HG03066 (cell line): ENCODE measurements around the gene MYRIP.
"Not testable (repeated sequence)": the region's sequence is repeated elsewhere in the genome, so short reads cannot be mapped to it uniquely, and the experiment has no call there.

ENCODE experiments used
- ATAC-seq: cut with Tn5 transposase; IDR thresholded peaks from one replicate; pipeline ENCODE4 v1.9.1; 2021; ENCODE audit warnings: low read depth; ENCODE audit not compliant: unreplicated experiment

The MYRIP gene

DNA sequence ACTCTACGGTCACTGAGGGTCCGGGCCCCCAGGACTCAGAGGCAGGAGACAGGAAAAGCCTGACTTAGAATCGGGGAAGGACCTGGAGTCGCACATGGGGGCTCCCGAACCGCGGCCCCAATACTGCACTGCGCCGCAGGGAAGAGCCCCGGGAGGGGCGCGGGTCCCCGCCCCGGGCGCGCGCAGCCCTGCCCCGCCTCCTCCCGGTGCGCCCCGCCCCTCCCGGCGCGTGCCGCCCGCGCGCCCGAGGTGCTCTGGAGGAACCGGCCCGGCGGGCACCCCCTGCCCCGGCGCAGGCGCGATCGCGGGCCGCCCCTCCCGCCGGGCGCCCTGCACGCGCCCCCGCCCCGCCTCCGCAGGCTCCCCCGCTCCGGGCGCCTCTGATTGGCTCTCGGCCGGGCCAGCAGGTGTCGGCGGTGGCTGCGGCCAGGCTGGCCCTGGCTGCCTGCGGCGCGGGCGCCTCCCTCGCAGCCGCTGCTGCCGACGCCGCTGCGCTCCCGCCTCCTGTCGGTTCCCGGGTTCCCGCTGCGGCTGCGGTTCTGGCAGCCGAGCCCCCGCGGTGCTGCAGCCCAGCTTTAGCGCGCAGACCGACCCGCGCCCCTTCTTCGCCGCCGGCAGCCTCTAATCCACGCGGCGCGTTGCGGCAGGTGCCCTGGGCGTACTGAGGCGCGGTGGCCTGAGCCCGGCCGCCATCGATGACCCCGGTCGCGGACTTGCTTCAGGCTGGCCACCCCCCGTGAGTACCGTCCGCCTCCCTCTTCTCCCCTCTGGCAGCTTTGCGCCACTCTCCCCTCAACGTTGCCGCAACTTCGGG is at the start of gene MYRIP:
Gene MYRIP (plus strand): TSS at position 429 of the 814 bp plus-strand sequence. CDS start 91,208 bp downstream, outside the sequence.
- no peak for ATAC-seq

DNA sequence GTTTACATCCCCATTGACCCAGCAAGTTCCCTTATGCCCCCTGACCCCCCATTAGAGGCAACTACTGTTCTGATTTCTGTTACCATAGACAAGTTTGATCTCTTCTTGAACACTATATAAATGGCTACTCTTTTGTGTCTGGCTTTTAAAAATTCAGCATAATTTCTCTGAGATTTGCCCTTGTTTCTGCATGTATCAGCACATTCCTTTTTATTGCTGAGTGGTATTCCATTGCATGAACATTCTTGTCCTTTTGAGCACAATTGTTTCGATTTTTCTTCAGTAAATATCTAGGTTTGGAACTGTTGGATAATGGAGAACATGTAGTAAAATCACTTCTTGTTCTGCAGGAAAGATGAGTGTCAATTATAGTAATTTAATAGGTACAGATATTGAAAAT is 49.1 kb upstream of the MYRIP start:
- ATAC-seq = no peak

DNA sequence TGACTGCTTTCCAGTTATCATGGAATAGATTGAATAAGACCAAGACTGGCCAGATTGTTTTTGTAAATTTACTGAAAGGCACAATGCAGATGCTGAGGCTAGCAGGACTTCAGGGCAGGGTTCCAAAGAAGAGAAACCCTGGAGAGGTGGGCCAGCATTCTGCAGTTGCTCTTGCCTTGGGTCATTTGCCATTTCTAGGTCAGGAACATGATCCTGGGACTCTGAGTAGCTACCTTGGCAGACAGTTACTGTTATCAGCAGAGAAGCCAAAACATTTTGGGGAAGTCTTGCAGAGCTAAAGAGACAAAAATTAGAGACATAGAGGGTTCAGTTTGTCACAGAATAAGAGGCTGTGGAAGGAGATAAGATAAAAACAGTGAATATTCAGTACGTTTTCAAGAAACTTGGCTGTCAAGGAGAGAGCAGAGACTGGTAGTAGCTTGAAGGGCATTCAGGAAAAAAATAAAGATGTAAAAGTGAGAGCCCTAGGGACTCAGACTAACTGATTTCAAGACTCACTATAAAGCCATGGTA is 46.8 kb upstream of the MYRIP start:
- ATAC-seq = no peak

DNA sequence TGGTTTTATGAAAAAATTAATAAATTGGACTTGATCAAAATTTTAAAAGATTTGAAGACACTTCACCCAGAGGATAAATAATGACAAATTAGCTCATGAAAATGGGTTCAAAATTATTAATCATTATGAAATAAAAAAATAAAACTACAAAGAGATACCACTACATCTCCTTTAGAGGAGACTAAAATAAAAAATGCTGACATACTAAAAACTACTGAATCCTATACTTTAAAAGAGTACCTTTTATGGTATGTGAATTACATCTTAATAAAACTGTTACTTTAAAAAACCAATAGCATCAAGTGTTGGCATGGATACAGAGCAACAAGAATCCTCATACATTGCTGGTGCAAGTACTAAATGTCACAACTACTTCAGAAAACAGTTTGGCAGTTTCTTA is 46.0 kb upstream of the MYRIP start:
- no peak for ATAC-seq

GRCh38 chr3:39765575-39765974 is 43.8 kb upstream of the MYRIP start:
- no peak for ATAC-seq

DNA sequence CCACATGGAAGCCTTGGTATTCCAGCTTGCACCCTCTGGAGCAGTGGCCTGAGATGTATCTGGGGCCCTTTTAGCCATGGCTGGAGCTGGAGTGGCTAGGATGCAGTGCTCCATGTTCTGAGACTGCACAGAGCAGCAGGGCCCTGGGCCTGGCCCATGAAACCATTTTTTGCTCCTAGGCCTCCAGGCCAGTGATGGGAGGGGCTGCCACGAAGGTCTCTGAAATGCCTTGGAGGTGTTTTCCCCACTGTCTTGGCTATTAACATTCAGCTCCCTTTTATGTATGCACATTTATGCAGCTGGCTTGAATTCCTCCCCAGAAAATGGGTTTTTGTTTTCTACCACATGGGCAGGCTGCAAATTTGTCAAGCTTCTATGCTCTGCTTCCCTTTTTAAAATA is 43.0 kb upstream of the MYRIP start:
- no peak for ATAC-seq

GRCh38 chr3:39766909-39767308 is 42.5 kb upstream of the MYRIP start:
- ATAC-seq = not testable (repeated sequence)

DNA sequence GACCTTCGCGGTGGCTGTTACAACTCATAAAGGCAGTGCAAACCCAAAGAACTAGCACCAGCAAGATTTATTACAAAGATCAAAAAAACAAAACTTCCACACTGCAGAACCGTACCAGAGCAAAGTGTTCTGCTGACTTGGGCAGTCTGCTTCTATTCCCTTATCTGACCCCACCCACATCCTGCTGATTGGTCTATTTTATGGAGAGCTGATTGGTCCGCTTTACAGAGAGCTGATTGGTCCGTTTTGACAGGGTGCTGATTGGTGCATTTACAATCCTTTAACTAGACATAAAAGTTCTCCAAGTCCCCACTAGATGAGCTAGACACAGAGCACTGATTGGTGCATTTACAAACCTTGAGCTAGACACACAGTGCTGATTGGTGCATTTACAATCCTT is 31.2 kb upstream of the MYRIP start:
- not testable (repeated sequence) for ATAC-seq

DNA sequence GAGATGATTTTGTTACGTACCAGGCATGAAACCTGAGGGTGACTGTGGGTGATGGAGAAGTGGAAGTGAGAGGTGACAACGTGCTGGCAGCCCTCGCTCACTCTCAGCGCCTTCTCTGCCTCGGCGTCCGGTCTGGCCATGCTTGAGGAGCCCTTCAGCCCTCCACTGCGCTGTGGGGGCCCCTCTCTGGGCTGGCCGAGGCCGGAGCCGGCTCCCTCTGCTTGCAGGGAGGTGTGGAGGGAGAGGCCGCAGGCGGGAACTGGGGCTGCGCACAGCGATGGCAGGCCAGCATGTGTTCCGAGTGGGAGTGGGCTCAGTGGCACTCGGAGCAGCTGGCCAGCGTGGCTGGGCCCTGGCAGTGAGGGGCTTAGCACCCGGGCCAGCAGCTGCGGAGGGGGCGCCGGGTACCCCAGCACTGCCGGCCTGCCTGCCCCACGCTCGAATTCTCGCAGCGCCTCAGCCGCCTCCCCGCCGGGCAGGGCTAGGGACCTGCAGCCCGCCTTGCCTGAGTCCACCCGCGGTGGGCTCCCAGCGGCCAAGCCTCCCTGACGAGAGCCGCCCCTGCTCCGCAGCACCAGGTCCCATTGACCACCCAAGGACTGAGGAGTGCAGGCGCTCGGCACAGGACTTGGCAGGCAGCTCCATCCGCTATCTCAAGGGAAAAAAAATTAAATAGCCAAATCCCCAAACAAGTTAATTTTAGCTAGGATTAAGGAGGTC is 29.7 kb upstream of the MYRIP start:
- ATAC-seq = no peak

GRCh38 chr3:39780352-39780751 is 29.1 kb upstream of the MYRIP start:
- no peak for ATAC-seq

DNA sequence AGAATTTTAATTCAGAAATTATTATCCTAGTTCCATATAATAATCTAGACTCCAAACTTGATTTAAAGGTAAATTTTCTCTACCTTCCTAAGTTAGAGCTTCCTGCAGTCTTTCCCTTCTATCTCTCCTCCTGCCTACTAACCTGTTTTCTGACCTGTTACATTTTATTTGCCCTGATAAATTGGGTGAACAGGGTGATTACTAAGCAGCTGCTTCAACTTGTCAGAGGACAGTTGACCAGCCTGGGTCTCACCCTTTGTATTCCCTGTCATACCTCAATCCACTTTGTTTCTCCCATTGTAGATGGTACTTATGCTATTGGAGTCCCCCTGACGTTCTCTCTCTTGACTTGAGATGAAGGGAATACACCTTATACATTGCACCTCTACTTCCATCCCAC is 28.4 kb upstream of the MYRIP start:
- ATAC-seq = no peak

GRCh38 chr3:39781632-39782031 is 27.8 kb upstream of the MYRIP start:
- ATAC-seq = no peak

GRCh38 chr3:39783680-39784079 is 25.7 kb upstream of the MYRIP start:
- no peak for ATAC-seq

- ATAC-seq = no peak
Measured at GRCh38 chr3:39784922-39785321, 24.5 kb upstream of the MYRIP start.

DNA sequence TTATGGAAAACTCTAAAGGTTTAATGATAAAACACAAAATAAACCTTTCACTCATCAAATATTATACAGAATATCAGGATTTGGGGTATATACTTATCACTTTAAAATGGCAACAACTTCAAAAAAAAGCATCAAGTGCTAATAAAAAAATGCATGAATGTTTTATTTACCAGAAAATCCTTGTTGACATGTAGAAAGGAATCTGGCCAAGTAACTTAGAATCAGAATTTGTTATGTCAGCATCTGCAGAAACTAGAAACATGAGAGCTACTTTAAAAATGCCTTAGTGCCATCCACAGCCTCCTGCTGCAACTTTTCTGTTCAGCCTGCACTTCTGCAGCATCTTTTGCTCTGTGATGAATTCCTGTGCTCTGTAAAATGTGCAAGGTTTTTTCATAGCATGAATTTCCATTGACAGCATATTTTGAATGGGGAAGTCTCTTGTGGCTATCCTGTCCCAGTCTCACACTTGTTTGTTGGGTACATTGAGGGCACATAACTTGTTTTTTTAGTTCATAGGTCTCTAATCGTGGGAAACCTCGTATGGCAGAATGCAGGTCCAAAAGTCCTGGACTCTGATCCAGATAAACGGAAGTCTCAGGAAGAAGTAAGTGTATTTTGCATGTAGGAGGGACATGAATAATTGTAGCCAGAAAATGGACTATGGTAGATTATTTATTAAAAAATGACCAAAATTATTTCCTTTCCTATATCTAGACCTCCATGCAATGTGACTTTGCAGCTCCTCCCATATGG is 21.1 kb upstream of the MYRIP start:
- no peak for ATAC-seq

DNA sequence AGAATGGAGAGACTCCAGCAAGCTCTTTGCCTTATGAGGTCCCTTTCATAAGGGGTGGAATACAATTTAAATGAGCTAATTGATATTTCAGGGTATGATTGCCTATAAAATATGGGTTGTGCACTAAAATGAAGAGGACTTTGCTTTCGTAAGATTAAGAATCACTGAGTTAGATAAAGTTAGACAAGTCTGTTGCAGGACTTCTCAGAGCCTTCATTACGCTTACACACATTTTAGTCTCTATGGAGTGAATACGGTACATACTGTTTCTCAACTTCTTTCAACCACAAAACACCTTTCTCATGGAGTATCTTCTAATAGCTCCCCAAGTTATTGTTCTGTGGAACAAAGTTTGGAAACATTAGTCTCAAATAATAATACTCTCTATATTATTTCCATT is 17.8 kb upstream of the MYRIP start:
- ATAC-seq = no peak

GRCh38 chr3:39794880-39795279 is 14.5 kb upstream of the MYRIP start:
- no peak for ATAC-seq

- ATAC-seq = no peak
Measured at GRCh38 chr3:39801216-39801615, 8.2 kb upstream of the MYRIP start.

DNA sequence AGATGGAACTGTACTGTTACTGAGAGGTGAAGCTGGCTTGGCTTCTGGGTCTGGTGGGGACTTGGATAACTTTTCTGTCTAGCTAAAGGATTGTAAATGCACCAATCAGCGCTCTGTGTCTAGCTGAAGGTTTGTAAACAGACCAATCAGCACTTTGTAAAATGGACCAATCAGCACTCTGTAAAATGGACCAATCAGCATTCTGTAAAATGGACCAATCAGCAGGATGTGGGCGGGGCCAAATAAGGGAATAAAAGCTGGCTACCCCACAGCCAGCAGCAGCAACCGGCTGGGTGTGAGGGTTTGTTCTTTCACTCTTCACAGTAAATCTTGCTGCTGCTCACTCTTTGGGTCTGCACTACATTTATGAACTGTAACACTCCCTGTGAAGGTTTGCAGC is 6.9 kb upstream of the MYRIP start:
- ATAC-seq = not testable (repeated sequence)

- ATAC-seq = no peak
Measured at GRCh38 chr3:39803956-39804355, 5.5 kb upstream of the MYRIP start.

DNA sequence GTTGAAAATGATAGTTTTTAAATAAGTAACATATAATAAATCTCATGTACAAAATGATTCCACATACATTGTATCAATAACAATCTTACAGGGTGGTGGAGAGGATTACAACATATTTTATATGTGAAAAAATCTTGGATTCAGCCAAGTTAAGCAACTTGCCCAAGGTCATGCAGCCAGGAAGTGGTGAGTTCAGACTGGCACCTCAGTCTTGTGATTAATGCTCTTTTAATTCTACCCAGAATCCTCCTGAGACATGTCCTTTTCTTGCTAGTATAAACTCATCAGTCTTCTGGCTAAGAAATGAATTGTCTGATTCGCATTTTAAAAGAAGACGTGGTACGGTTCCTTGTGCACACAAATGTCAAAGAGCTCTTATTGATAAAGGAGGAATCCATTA is 4.5 kb upstream of the MYRIP start:
- ATAC-seq = no peak
